ENCODE results near the gene DDIT4.

DNA sequence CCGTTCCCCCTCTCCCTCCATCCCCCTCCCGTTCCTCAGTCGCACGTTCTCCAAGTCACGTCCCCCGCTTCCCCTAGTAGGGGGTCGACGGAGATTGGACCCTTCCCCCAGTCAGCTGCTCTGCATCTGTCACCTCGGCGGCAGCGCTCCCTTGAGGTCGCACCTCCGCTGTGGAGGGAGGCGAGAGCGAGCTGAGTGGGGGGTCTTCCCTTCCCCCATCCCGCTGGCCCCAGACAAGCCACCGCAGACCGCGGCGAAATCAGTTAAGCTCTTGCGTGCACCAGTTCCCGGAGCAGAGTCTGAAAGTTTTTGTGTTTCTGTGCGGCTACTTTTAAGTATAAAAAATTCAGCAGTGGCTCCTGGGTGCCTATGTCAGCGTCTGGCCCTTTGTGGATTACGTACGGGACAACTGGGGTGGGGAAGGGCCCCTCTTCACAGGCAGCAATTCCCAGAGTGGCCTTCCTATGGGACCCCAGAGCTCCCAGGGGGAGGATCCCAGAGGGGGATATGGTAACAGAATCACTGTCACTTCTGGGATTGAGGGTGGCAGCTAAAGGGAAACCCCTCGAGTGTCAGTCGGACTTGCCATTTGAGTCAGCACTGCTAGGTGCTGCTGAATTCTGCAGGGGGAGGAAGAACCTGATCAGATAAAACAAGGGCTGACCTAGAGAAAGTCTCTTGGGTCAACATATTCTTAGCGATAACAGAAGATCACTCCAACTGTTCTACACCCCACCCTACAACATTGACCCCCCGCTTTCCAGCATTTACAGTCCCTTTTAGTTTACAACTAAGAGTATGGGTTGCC, 12.5 kb upstream of the DDIT4 start:
- TF ChIP-seq RFX5 (IDR thresholded peaks at IDR 0.05; ENCODE audit: low read depth, low read length), result no peak
- TF ChIP-seq, protein P1, sequence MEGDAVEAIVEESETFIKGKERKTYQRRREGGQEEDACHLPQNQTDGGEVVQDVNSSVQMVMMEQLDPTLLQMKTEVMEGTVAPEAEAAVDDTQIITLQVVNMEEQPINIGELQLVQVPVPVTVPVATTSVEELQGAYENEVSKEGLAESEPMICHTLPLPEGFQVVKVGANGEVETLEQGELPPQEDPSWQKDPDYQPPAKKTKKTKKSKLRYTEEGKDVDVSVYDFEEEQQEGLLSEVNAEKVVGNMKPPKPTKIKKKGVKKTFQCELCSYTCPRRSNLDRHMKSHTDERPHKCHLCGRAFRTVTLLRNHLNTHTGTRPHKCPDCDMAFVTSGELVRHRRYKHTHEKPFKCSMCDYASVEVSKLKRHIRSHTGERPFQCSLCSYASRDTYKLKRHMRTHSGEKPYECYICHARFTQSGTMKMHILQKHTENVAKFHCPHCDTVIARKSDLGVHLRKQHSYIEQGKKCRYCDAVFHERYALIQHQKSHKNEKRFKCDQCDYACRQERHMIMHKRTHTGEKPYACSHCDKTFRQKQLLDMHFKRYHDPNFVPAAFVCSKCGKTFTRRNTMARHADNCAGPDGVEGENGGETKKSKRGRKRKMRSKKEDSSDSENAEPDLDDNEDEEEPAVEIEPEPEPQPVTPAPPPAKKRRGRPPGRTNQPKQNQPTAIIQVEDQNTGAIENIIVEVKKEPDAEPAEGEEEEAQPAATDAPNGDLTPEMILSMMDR (conservative IDR thresholded peaks at IDR 0.05; ENCODE audit: low read depth, low read length), result no peak
- TF ChIP-seq POLR2A (IDR thresholded peaks at IDR 0.05; ENCODE audit: low read depth, low read length), result no peak
- TF ChIP-seq BHLHE40 (IDR thresholded peaks at IDR 0.05; ENCODE audit: low read depth, low read length), result no peak
- TF ChIP-seq RCOR1 (IDR thresholded peaks at IDR 0.05; ENCODE audit: insufficient replicate concordance, low read length), result no peak
- TF ChIP-seq RAD21 (IDR thresholded peaks at IDR 0.05; ENCODE audit: low read length), result no peak
- TF ChIP-seq CEBPB (IDR thresholded peaks at IDR 0.05; ENCODE audit: low read depth, low read length), result no peak
- TF ChIP-seq SMC3 (IDR thresholded peaks at IDR 0.05; ENCODE audit: low read depth, low read length), result no peak
- TF ChIP-seq CHD1 (IDR thresholded peaks at IDR 0.05; ENCODE audit: low read depth, low read length), result no peak
- TF ChIP-seq FOS (IDR thresholded peaks at IDR 0.05; ENCODE audit: low read depth, low read length), result no peak
- no peak for TF ChIP-seq MAFK (IDR thresholded peaks at IDR 0.05; ENCODE audit: low read depth, low read length)
- peak; percentile 22; the same call in 1 of the 2 replicates for TF ChIP-seq MAZ (IDR thresholded peaks at IDR 0.05; ENCODE audit: borderline replicate concordance, low read depth, low read length)
